HL-60 (cell line): Measurements from ENCODE around the gene KCNA4.
"Not testable (repeated sequence)": the region's sequence is repeated elsewhere in the genome, so short reads cannot be mapped to it uniquely, and the experiment has no call there.

Source experiments
- DNase-seq, 2 experiments: peaks; one replicate each; pipeline ENCODE4 v3.0.0-alpha.2; 2010 to 2020; ENCODE audit warnings: low read depth in 1 of 2, low spot score in 1 of 2
- H3K27ac ChIP-seq: fragments of 250-450 bp; sonication (Bioruptor Pico); replicated peaks from 2 replicates; pipeline ENCODE4 v1.5.1; 2020; ENCODE audit warnings: mild to moderate bottlenecking, moderate library complexity
- H3K27me3 ChIP-seq: fragments of 250-450 bp; sonication (Bioruptor Pico); 2 replicates; pipeline ENCODE4 v1.5.1; 2021; ENCODE audit warnings: mild to moderate bottlenecking, moderate library complexity; ENCODE audit not compliant: insufficient read depth, poor library complexity, severe bottlenecking
- H3K4me3 ChIP-seq: replicated peaks from 2 replicates; pipeline ENCODE4 v1.5.1; 2011; ENCODE audit warnings: mild to moderate bottlenecking, control low read depth, low read length; ENCODE audit not compliant: insufficient read depth
- CTCF ChIP-seq: IDR thresholded peaks from one replicate; pipeline ENCODE4 v1.5.1; 2011; ENCODE audit warnings: low read length, control low read depth, inconsistent platforms; ENCODE audit not compliant: insufficient read depth
- GABPA ChIP-seq: IDR thresholded peaks from 2 replicates; pipeline ENCODE4 v1.6.1; 2012; ENCODE audit warnings: low read depth
- POLR2AphosphoS5 ChIP-seq: IDR thresholded peaks from 2 replicates; pipeline ENCODE4 v1.6.1; 2012; ENCODE audit warnings: low read depth
- SPI1 ChIP-seq: IDR thresholded peaks from 2 replicates; pipeline ENCODE4 v1.6.1; 2012; ENCODE audit warnings: low read depth, mild to moderate bottlenecking, borderline replicate concordance
- TF ChIP-seq, protein P1 (sequence below): IDR thresholded peaks from 2 replicates; pipeline ENCODE4 v1.6.1; 2012; ENCODE audit warnings: low read depth; ENCODE audit not compliant: insufficient replicate concordance

KCNA4 gene

DNA sequence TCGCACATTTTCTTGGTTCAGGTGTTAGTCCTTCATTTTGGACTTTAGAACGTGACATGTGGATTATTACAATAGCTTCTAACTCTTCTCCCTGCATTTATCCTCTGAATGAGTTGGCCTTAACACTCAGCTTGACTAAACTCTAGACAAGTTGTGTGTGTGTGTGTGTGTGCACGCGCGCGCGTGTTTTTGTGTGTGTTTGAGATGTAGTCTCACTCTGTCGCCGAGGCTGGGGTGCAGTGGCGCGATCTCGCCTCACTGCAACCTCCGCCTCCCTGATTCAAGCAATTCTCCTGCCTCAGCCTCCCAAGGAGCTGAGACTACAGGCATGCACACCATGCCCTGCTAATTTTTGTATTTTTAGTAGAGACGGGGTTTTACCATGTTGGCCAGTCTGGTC lies 24.3 kb upstream of the KCNA4 start:
- H3K4me3 ChIP-seq = no peak overlapping the region
- DNase-seq = no peak
- no peak overlapping the region for H3K27ac ChIP-seq
- TF ChIP-seq GABPA (no peak), SPI1 (no peak), CTCF (no peak), POLR2AphosphoS5 (no peak)
- TF ChIP-seq, protein P1, sequence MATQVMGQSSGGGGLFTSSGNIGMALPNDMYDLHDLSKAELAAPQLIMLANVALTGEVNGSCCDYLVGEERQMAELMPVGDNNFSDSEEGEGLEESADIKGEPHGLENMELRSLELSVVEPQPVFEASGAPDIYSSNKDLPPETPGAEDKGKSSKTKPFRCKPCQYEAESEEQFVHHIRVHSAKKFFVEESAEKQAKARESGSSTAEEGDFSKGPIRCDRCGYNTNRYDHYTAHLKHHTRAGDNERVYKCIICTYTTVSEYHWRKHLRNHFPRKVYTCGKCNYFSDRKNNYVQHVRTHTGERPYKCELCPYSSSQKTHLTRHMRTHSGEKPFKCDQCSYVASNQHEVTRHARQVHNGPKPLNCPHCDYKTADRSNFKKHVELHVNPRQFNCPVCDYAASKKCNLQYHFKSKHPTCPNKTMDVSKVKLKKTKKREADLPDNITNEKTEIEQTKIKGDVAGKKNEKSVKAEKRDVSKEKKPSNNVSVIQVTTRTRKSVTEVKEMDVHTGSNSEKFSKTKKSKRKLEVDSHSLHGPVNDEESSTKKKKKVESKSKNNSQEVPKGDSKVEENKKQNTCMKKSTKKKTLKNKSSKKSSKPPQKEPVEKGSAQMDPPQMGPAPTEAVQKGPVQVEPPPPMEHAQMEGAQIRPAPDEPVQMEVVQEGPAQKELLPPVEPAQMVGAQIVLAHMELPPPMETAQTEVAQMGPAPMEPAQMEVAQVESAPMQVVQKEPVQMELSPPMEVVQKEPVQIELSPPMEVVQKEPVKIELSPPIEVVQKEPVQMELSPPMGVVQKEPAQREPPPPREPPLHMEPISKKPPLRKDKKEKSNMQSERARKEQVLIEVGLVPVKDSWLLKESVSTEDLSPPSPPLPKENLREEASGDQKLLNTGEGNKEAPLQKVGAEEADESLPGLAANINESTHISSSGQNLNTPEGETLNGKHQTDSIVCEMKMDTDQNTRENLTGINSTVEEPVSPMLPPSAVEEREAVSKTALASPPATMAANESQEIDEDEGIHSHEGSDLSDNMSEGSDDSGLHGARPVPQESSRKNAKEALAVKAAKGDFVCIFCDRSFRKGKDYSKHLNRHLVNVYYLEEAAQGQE = no peak
- no peaks in the 10 kb centered on the region for H3K27me3 ChIP-seq

GRCh38 chr11:30034746-30035145 lies 17.9 kb upstream of the KCNA4 start:
- not testable (repeated sequence) for H3K27me3 ChIP-seq, H3K4me3 ChIP-seq, H3K27ac ChIP-seq, DNase-seq

- H3K27me3 ChIP-seq, H3K4me3 ChIP-seq, H3K27ac ChIP-seq: not testable (repeated sequence)
Measured at GRCh38 chr11:30034166-30034565, 17.3 kb upstream of the KCNA4 start.

DNA sequence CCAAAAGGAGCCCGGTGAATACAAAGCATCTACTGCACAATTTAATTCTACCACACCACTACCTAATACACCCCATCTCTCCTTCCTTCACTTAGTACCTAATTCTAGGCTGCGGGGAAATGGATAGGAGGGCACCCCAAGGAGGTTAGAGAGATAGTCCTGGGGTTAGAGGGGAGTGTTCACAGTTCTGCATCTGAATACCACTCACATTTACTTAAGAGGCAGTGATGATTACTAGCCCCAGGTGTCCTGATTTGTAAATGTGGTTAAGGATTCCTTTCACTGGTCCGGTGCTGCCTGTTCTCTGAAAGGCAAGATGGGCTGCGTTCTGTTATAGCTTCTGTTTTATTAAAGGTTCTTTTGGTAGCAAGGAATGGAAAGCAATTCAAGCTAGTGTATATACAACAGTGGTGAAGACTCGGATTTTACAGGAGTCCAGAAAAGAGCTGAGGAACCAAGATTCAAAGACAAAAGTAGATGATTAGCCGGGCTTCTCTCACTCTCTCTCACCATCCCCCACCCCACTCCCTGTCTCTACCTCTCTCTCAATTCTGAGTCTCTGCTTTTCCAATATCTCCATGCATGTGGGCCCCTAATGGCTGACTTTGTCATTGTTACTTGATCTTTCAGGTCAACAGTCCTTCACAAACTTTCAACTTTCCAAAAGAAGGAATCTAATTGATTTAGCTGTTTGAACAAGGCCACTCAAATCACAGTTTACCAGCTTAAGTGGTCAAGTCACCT lies 8.7 kb upstream of the KCNA4 start:
- no peaks in the 10 kb centered on the region for H3K27me3 ChIP-seq
- no peak overlapping the region for H3K27ac ChIP-seq
- TF ChIP-seq, protein P1 = no peak
- TF ChIP-seq POLR2AphosphoS5 (no peak), GABPA (no peak), CTCF (no peak), SPI1 (no peak)
- no peak for DNase-seq
- H3K4me3 ChIP-seq = no peak overlapping the region

More at GRCh38 chr11:30034166-30034565, 17.3 kb upstream of the KCNA4 start:
- DNase-seq = not testable (repeated sequence)

DNA sequence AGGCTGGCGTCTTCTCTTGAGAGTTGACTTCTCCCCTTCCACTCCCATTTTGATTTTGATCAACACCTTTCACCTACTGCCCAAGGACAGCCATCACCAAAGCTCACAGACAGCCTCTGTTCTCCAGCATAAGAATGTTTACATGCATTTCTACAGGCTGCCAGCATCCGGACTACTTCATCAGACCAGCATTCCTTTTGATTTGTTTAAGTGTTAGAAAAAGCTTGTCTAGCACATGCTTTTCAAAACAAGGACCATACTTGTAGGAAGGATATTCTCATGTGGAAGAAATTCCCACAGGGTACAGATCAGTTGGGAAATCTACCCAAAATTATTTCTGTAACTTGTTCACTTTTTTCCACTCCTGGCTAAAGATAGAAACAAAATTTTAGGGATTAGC lies 6.2 kb upstream of the KCNA4 start:
- peaks cover 8% of the 10 kb centered on the region for H3K27me3 ChIP-seq

More for the DNA sequence above, 6.2 kb upstream of the KCNA4 start:
- TF ChIP-seq SPI1 (no peak), POLR2AphosphoS5 (no peak), CTCF (no peak), GABPA (no peak)
- TF ChIP-seq, protein P1 = no peak
- no peak for DNase-seq
- H3K4me3 ChIP-seq = no peak overlapping the region
- H3K27ac ChIP-seq = no peak overlapping the region
